Lung (tissue), 12 donors: ENCODE data around the gene ERCC1. TPM values are rescaled to one million over a fixed set of nuclear protein-coding genes. Genes with fewer than 3 reads are reported as not detected.
A peak's percentile ranks its signal among the peaks of the same experiment; 100 is the strongest.

Experiments used
- ATAC-seq: fragments of 200-7000 bp; cut with Tn5 transposase; one replicate; pipeline ENCODE4 v1.9.1; 2020; ENCODE audit warnings: moderate number of reproducible peaks; ENCODE audit not compliant: insufficient read depth, low FRiP score
- DNase-seq, 3 donors: peaks; one replicate each; pipeline ENCODE4 v3.0.0-alpha.2; 2013 to 2017
- H3K27ac ChIP-seq, 2 donors: one replicate each; pipeline ENCODE4 v1.5.1; 2013; ENCODE audit warnings: mild to moderate bottlenecking in 2 of 2, moderate library complexity in 2 of 2, control low read depth in 1 of 2, inconsistent platforms in 1 of 2, low read depth in 1 of 2, low read length in 1 of 2
- H3K27me3 ChIP-seq, 3 donors: one replicate each; pipeline ENCODE4 v1.5.1; 2013; ENCODE audit warnings: low read length in 2 of 3; ENCODE audit not compliant: control insufficient read depth in 3 of 3, insufficient read depth in 3 of 3
- H3K36me3 ChIP-seq, 4 donors: one replicate each; pipeline ENCODE4 v1.5.1; 2013; ENCODE audit warnings: low read length in 4 of 4, mild to moderate bottlenecking in 1 of 4, moderate library complexity in 1 of 4; ENCODE audit not compliant: control insufficient read depth in 4 of 4, insufficient read depth in 4 of 4
- H3K4me1 ChIP-seq, 5 donors: one replicate each; pipeline ENCODE4 v1.5.1; 2013; ENCODE audit warnings: low read length in 5 of 5, mild to moderate bottlenecking in 2 of 5, moderate library complexity in 1 of 5; ENCODE audit not compliant: control insufficient read depth in 5 of 5, insufficient read depth in 5 of 5
- H3K4me3 ChIP-seq: one replicate; pipeline ENCODE4 v1.5.1; 2013; ENCODE audit warnings: mild to moderate bottlenecking, control low read depth, moderate library complexity
- H3K9ac ChIP-seq, 2 donors: one replicate each; pipeline ENCODE4 v1.5.1; 2013; ENCODE audit warnings: low read length in 2 of 2, control low read depth in 1 of 2; ENCODE audit not compliant: insufficient read depth in 1 of 2
- H3K9me3 ChIP-seq, 4 donors: one replicate each; pipeline ENCODE4 v1.5.1; 2013; ENCODE audit warnings: low read length in 3 of 4, mild to moderate bottlenecking in 1 of 4, moderate library complexity in 1 of 4; ENCODE audit not compliant: control insufficient read depth in 4 of 4, insufficient read depth in 3 of 4
- WGBS, 2 donors: extraction: QIAGEN DNeasy Blood & Tissue Kit; methylation state at CpG; one replicate each; pipeline ENCODE4 v1.1.7; 2013; 5-methylcytosine and 5-hydroxymethylcytosine counted together
- polyA plus RNA-seq, 2 donors: library from polyadenylated mRNA; stranded (reverse); fragments of 200-250 nt; gene quantifications; one replicate each; pipeline ENCODE4 v1.2.1, GENCODE V29; 2013
- total RNA-seq, 2 donors: library from RNA; depleted of rRNA in 1 of 2; stranded (reverse); fragments of >200 nt in 1 of 2; gene quantifications; one replicate each; pipeline ENCODE4 v1.2.1, GENCODE V29; 2014 to 2021
- TF ChIP-seq, protein P1 (sequence below): IDR thresholded peaks from 2 replicates; pipeline ENCODE4 v1.5.1; 2012; ENCODE audit warnings: mild to moderate bottlenecking; ENCODE audit errors: control extremely low read depth, extremely low read depth
- donor health status: control.
- donor health status: control.
- donor health status: Bipolar disorder and iron deficiency.
- donor health status: healthy.
- donor health status: DM: yes; HTN: yes; CAD: no.

The ERCC1 gene
- total and polyA plus RNA-seq, 4 donors: 53.2 to 82.3 (median 63.2) TPM

DNA sequence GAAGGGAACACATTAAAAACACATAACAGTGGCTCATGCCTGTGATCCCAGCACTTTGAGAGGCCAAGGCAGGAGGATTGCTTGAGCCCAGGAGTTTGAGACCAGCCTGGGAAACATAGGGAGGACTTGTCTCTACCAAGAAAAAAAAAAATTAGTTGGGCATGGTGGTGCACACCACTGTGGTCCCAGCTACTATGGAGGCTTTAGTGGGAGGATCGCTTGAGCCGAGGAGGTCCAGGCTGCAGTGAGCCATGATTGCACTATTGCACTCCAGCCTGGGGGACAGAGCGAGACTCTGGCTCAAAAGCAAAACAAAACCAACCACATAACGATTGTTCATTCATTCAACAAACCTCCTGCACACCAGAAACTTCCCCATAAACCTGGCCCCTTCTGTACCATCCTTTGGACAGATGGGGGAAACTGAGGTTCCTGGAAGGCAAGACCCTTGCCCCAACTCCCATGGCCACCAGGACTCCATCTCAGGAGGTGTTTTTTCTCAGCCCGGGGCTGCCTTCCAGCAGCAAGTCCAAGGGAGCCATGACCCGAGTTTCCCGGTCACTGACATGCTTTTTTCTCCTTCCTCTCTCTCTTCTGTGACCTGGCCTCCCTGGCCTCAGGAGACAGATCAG, 48.3 kb upstream of the ERCC1 start:
- Histone ChIP-seq H3K4me1 (peaks cover 0 to 63% (median 6%) of the 10 kb centered on the region in 5 donors), H3K4me3 (no peak overlapping the region), H3K36me3 (peaks cover 0 to 5% (median 0%) of the 10 kb centered on the region in 4 donors), H3K27me3 (peaks cover 0 to 31% (median 25%) of the 10 kb centered on the region in 3 donors), H3K9me3 (no peaks in the 10 kb centered on the region), H3K27ac (no peak overlapping the region), H3K9ac (no peak overlapping the region)
- DNase-seq (peak in 1 of 3 donors; percentile 65), ATAC-seq (no peak)
- TF ChIP-seq, protein P1, sequence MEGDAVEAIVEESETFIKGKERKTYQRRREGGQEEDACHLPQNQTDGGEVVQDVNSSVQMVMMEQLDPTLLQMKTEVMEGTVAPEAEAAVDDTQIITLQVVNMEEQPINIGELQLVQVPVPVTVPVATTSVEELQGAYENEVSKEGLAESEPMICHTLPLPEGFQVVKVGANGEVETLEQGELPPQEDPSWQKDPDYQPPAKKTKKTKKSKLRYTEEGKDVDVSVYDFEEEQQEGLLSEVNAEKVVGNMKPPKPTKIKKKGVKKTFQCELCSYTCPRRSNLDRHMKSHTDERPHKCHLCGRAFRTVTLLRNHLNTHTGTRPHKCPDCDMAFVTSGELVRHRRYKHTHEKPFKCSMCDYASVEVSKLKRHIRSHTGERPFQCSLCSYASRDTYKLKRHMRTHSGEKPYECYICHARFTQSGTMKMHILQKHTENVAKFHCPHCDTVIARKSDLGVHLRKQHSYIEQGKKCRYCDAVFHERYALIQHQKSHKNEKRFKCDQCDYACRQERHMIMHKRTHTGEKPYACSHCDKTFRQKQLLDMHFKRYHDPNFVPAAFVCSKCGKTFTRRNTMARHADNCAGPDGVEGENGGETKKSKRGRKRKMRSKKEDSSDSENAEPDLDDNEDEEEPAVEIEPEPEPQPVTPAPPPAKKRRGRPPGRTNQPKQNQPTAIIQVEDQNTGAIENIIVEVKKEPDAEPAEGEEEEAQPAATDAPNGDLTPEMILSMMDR: no peak
- WGBS, 2 donors: 63 to 67% methylated on average over 7 of the region's 7 CpGs

DNA sequence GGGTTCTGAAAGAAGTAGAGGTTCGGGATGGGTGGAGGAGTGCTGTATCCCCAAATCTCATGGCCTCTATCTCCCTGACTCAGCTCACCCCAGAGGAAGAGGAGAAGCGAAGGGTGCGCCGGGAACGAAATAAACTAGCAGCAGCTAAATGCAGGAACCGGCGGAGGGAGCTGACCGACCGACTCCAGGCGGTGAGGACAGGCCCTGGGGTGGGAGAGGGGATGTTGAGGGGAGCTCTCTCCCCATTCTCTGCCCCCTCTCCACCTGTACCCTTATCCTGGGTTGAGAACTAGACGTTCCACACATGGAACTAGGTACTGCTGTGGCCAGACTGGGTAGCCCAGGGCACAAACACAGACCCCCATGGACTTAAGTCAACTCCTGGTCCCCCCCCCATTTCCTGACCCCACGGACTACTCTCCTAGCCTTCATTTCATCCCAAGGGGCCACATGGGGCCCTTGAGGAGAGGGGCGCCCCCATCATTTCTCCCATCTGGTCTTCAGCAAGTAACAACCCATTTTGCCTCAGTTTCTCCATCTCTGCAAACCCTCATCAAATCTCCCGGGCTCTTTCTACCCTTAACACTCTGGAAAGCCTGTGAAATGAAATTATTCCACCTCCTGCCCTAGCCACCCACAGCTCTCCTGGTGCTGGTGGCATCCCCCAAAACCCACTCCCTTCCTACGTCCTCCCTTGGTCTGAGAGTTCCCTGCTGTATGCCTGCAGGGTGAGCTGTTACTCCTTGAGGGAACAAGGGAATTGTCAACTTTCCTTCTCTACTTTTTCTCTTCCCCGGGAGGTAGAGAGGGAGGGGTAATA, 47.6 kb upstream of the ERCC1 start:
- 88 to 90% methylated on average over 16 of the region's 16 CpGs for WGBS, 2 donors
- Histone ChIP-seq H3K9me3 (no peaks in the 10 kb centered on the region), H3K9ac (no peak overlapping the region), H3K36me3 (peaks cover 0 to 5% (median 0%) of the 10 kb centered on the region in 4 donors), H3K4me1 (peaks cover 0 to 62% (median 6%) of the 10 kb centered on the region in 5 donors), H3K27me3 (peaks cover 0 to 29% (median 26%) of the 10 kb centered on the region in 3 donors), H3K4me3 (no peak overlapping the region), H3K27ac (no peak overlapping the region)
- DNase-seq (peak in 2 of 3 donors; percentile 59 to 65), ATAC-seq (no peak)
- TF ChIP-seq, protein P1: no peak

DNA sequence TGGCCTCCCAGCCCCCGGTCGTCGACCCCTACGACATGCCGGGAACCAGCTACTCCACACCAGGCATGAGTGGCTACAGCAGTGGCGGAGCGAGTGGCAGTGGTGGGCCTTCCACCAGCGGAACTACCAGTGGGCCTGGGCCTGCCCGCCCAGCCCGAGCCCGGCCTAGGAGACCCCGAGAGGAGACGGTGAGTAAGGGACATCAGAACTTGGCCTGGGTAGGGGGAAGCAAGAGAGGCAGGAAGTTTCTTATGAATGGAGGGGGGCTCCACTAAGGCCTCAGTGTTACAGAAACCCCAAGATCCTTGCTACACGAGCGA, 47.0 kb upstream of the ERCC1 start:
- Histone ChIP-seq H3K9ac (peak overlapping the region in 1 of 2 donors; percentile 1), H3K27me3 (peaks cover 0 to 28% (median 27%) of the 10 kb centered on the region in 3 donors), H3K9me3 (no peaks in the 10 kb centered on the region), H3K4me1 (peaks cover 0 to 58% (median 6%) of the 10 kb centered on the region in 5 donors), H3K36me3 (peaks cover 0 to 5% (median 0%) of the 10 kb centered on the region in 4 donors), H3K27ac (no peak overlapping the region), H3K4me3 (no peak overlapping the region)
- TF ChIP-seq, protein P1: no peak
- whole genome bisulfite sequencing, 2 donors: 90 to 93% methylated on average over 15 of the region's 15 CpGs
- DNase-seq: no peak
- ATAC-seq: no peak
